GM12873 (cell line): ENCODE data around the gene KRT15.

Experiments used
- TF ChIP-seq, protein P1 (sequence below): IDR thresholded peaks from 2 replicates; pipeline ENCODE4 v1.5.1; 2012; ENCODE audit warnings: low read depth, mild to moderate bottlenecking, moderate library complexity, low read length, control low read depth; ENCODE audit not compliant: insufficient read depth; ENCODE audit errors: missing control alignments

KRT15 gene

DNA sequence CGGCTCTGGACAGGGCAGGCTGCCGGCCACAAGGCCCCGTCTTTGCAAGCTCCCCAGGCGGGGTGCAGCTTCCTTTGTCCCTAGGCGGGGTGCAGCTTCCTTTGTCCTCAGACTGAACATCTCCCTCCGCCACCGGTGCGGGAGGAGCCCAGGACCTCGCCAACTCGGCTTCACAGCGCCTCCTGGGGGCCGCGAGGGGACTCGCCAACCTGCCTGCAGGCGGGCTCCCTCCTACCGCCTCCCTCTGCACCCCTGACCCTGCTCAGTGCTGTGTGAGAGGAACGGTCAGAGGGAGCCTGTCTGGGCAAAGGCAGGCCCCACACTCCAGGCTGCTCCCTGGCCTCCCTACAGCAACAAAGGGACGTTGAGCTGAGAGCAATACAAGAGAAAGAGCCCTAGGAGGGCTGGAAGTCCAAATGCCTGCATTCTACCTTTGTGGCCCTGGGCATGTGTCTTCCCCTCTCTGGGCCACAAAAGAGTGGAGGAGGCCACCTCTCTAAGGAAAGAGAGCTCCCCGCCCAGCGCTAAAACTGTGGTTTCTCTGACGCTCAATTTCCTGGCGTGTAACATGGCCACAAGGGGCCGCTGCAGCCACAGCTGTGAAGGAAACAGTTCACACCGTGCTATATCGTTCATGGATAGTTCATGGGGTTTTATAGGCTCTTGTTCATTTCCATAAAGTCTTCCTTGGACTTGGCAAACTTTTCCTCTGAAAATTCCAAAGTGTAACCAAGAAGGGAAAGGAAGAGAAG, 30.3 kb upstream of the KRT15 start:
- TF ChIP-seq, protein P1, sequence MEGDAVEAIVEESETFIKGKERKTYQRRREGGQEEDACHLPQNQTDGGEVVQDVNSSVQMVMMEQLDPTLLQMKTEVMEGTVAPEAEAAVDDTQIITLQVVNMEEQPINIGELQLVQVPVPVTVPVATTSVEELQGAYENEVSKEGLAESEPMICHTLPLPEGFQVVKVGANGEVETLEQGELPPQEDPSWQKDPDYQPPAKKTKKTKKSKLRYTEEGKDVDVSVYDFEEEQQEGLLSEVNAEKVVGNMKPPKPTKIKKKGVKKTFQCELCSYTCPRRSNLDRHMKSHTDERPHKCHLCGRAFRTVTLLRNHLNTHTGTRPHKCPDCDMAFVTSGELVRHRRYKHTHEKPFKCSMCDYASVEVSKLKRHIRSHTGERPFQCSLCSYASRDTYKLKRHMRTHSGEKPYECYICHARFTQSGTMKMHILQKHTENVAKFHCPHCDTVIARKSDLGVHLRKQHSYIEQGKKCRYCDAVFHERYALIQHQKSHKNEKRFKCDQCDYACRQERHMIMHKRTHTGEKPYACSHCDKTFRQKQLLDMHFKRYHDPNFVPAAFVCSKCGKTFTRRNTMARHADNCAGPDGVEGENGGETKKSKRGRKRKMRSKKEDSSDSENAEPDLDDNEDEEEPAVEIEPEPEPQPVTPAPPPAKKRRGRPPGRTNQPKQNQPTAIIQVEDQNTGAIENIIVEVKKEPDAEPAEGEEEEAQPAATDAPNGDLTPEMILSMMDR, result peak; percentile 83

DNA sequence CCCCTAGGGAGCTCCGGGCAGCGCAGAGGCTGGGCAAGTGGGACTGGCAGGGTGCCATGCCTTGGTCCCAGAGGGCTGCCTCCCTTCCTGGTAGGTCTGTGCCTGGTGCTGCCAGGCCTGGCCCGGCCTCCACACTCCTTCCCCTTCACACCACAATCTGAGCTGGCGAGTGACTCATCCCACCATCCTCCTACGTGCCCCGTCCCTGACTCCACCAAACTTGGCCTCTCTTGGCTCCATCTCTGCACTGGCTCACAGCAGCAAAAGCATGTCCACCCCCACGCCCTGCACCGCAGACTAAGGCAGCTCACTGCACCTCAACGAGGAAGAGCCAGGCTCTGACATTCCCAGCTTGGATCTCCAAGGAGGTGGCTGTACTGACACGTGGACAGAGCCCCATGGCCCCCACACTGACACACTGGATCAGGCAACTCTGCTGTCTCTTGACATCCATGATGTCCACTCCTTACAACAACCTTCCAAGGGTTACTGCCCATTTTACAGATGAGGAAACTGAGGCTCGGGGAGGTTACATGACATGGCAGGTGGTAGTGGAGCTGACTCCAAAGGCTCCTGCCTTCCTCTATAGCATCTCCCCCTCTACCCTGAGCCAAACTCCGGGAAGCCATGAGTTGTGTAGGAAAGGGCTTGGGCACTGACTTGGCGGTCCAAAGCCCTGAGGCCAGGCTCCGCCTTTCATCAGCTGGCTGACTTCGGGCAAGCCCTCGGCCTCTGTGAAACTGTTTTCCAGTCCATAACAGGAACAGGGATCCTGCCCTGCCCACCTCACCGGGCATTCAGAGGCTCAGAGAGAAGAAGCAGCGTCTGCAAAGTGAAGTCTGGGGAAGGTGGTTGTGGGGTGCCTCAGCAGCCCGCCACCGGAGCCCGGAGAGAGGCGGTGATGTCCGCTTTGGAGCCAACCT, 29.5 kb upstream of the KRT15 start:
- TF ChIP-seq, protein P1, result no peak

DNA sequence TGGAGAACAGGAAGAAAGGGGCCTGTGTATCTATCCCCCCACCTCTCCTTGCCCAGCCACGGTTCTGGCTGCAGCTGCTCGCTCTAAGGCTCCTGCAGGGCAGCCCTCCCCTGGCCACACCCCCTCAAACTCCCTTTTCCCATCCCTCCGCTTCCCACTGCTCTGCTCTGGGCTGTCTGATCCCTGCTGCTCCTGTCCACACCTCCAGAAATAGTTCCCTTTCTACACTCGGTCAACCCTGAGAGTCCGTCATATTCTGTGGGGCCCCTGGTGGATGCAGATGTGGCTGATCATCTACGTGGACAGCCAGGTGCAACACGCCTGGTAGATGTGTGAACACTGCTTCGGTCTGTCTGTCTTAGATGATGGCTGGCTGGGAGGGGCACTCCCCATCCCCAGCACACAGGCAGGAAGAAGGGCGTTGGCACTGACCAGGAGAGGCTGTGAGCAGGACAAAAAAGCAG, 28.7 kb upstream of the KRT15 start:
- TF ChIP-seq, protein P1, result no peak

DNA sequence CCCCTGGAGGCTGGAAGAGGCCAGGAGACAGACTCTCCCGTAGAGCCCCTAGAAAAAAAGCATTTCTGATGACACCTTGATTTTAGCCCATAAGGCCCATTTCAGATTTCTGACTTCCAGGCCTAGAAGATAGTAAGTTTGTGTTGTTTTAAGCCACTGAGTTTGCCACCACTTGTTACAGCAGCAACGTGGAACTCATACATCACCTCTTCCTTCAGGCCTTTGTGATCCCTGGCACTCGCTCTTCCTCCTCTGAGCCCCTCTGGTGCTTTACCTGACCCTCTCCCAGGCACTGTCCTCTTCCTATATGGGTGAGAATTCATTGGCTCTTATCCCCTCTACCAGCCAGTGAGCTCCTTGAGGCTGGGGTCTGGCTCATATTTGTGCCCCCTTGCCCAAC, 28.1 kb upstream of the KRT15 start:
- TF ChIP-seq, protein P1, result no peak

DNA sequence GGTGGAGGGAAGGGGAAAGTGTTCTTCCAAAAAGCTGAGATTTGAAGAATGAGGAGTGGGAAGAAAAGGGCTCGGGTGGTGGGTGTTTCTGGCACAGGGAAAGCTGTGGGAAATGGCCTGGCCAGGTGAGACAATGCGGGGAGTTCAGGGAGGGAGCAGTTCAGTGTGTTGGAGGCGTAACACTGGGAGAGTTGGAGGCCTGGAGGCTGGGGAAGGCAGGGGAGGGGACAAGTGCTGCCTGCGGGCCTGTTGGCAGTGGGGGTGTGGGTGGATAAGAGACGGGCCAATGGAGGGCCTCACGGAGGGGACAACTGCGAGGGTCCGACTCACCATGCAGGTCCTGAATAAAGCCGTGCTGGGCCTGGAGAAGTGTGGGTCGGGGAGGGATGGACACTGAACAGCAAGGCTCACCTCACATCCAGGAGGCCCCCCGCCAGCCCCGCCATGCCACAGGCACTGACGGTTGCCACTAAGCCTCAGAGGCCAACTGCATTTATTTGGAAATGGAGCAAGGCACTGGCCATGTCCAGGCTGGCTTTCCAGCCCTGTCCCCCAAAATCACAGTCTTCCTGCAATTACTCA, 27.2 kb upstream of the KRT15 start:
- TF ChIP-seq, protein P1, result no peak

DNA sequence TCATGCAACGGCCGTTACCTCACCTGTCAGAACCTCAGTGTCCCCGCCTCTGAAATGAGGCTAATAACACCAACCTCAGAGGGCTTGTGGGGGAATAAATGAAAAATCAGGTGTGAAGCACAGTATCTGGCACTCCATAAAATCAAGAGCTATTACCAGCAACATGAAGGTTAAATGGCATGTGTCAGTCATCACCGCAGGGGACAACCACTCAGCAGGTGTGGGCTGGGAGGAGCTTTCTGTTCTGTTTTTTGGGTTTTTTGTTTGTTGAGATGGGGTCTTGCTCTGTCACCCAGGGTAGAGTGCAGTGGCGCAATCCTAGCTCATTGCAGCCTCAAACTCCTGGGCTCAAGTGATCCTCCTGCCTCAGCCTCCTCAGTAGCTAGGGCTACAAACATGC, 26.2 kb upstream of the KRT15 start:
- TF ChIP-seq, protein P1, result no peak

DNA sequence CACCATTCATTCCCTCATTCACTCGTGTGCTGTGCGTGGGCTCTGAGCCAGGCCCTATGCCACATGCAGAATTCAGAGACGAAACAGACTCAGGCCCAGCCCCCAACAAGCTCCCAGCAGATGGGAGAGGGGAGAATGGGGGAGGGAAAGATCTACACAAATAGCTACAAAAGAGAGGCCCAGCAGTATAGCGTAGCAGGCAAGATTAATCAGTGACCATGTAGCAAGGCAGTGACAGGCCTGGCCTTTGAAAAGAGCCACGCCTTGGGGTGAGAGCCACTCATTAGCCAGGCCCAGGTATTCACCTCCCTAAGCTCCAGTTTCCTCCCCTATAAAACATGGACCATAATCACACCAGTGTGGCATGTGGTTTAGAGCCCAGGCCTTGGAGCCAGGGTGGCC, 25.8 kb upstream of the KRT15 start:
- TF ChIP-seq, protein P1, result no peak
